SJSA1 (cell line): Measurements from ENCODE around the gene C5AR1. TPM values are rescaled to one million over a fixed set of nuclear protein-coding genes. Genes with fewer than 3 reads are reported as not detected.

Experiments
- DNase-seq, 2 experiments: peaks; one replicate each; pipeline ENCODE4 v3.0.0-alpha.2; 2015 to 2020; ENCODE audit warnings: low spot score in 2 of 2, low read depth in 1 of 2
- H3K27ac ChIP-seq: fragments of 250-450 bp; sonication (Bioruptor Pico); 2 replicates; pipeline ENCODE4 v1.5.1; 2020; ENCODE audit warnings: mild to moderate bottlenecking, moderate library complexity
- H3K27me3 ChIP-seq: fragments of 250-450 bp; sonication (Bioruptor Pico); replicated peaks from 2 replicates; pipeline ENCODE4 v1.5.1; 2020; ENCODE audit warnings: mild to moderate bottlenecking, moderate library complexity
- H3K36me3 ChIP-seq: fragments of 250-450 bp; sonication (Bioruptor Pico); 2 replicates; pipeline ENCODE4 v1.5.1; 2020; ENCODE audit warnings: mild to moderate bottlenecking
- H3K4me1 ChIP-seq: fragments of 250-450 bp; sonication (Bioruptor Pico); replicated peaks from 2 replicates; pipeline ENCODE4 v1.6.1; 2021; ENCODE audit warnings: mild to moderate bottlenecking
- H3K4me3 ChIP-seq: fragments of 250-450 bp; sonication (Bioruptor Pico); 2 replicates; pipeline ENCODE4 v1.5.1; 2020; ENCODE audit warnings: mild to moderate bottlenecking
- H3K9me3 ChIP-seq: fragments of 250-450 bp; sonication (Bioruptor Pico); replicated peaks from 2 replicates; pipeline ENCODE4 v1.5.1; 2020; ENCODE audit warnings: mild to moderate bottlenecking
- total RNA-seq: library from RNA; depleted of rRNA; stranded (reverse); fragments of >200 nt; shearing (Covaris generic); gene quantifications from 2 replicates; pipeline ENCODE4 v1.2.3, GENCODE V29; 2014

The C5AR1 gene
- total RNA-seq, 1 experiment from 2014 or later: not detected

DNA sequence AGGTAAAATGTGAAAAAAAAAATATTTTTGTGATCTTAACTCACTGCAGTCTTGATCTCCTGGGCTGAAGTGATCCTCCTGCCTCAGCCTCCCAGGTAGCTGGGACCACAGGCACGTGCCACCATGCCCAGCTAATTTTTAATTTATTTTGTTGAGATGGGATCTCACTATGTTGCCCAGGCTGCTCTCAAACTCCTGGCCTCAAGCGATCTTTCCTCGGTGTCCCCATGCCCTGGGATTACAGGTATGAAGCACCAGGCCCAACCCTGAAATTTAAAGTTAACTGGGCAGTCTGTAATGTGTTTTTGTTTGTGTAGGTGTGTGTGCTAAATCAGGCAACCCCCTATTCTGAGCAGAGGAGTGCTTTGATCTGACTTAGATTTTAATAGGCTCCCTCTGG is 3.4 kb upstream of the C5AR1 start:
- Histone ChIP-seq H3K27me3 (no peaks in the 10 kb centered on the region), H3K4me3 (no peak overlapping the region), H3K4me1 (no peaks in the 10 kb centered on the region), H3K9me3 (no peaks in the 10 kb centered on the region), H3K27ac (no peak overlapping the region), H3K36me3 (no peaks in the 10 kb centered on the region)
- DNase-seq: no peak

DNA sequence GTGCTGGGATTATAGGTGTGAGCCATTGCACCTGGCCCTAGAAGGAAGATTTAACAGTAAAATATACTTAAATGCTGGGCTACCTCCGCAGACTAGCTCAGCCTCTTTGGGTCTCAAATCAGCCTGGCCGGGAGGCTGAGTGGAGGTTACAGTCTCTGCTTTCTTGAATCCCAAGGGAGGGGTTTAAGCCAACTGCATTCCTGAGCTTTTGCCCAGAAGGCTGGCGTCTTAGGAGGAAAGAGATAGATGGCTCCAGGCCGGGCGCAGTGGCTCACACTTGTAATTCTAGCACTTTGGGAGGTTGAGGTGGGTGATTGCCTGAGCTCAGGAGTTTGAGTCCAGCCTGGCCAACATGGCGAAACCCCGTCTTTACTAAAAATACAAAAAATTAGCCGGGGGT is 623 bp upstream of the C5AR1 start:
- Histone ChIP-seq H3K4me1 (no peaks in the 10 kb centered on the region), H3K36me3 (no peaks in the 10 kb centered on the region), H3K27me3 (no peaks in the 10 kb centered on the region), H3K4me3 (no peak overlapping the region), H3K27ac (no peak overlapping the region), H3K9me3 (no peaks in the 10 kb centered on the region)
- DNase-seq: no peak

DNA sequence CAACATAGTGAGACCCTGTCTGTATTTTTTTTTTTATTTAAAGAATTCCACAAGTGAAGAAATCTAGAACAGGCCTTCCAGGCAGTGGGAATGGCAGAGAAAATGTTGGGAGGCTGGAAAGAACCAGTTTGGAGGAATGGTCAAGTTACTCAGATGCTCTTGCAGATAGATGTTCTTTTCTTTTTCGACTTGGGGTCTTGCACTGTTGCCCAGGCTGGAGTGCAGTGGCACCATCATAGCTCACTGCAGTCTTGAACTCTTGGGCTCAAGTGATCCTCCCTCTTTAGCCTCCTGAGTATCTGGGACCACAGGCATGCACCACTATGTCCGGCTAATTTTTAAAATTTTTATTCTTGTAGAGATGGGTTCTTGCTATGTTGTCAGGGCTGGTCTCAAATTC is 662 bp downstream of the C5AR1 start:
- no peak for DNase-seq
- Histone ChIP-seq H3K27ac (no peak overlapping the region), H3K27me3 (no peaks in the 10 kb centered on the region), H3K36me3 (no peaks in the 10 kb centered on the region), H3K4me1 (peaks cover 4% of the 10 kb centered on the region), H3K4me3 (no peak overlapping the region), H3K9me3 (no peaks in the 10 kb centered on the region)

DNA sequence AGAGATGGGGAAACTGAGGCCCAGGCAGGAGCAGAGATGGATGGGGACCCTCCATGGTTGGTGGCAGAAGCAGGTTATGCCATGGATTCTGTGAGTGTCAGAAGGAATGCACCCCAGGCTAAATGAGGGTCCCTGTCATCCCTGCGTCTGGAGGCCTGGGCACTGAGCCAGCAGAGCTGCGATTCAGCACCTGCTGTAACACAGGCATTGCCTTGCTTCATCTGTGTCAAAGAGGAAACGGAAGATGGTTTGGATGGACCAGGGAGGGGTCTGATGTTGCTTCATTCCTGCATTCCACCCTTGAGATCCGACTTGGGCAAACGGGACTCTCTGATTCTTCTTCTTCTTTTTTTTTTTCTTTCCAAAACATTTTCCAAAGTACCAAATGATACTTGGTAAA is 1.2 kb downstream of the C5AR1 start:
- H3K27me3 ChIP-seq: no peaks in the 10 kb centered on the region
- H3K4me1 ChIP-seq: peaks cover 8% of the 10 kb centered on the region
- no peaks in the 10 kb centered on the region for H3K36me3 ChIP-seq
- H3K4me3 ChIP-seq: no peak overlapping the region
- no peaks in the 10 kb centered on the region for H3K9me3 ChIP-seq
- DNase-seq: no peak
- no peak overlapping the region for H3K27ac ChIP-seq

DNA sequence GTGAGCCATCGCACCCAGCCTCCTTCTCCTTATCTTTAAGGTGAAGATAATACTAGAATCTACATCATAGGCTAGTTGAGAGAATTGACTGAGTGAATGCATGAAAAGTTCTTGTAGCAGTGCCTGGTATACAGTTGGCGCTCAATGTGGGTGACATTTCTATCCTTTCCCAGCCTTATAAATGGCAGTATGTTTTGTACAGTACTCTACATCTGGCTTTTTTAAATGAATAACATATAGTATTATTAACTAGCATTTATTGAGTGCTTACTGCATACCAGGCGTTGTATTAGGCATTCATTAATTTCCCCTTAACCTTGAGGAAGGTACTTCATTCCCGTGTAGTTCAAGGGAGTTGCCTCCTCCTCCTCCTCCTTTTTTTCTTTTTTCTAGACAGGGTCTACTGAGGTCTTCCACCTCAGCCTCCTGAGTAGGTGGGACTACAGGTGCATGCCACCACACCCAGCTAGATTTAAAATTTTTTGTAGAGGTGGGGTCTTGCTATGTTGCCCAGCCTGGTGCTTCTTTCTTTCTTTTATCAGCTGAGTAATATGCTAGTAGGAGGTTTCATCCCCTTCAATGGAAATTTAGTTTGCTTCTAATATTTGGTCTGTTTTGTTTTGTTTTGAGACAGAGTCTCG is 2.8 kb downstream of the C5AR1 start:
- H3K36me3 ChIP-seq: no peaks in the 10 kb centered on the region
- H3K4me1 ChIP-seq: peaks cover 8% of the 10 kb centered on the region
- DNase-seq: no peak
- no peaks in the 10 kb centered on the region for H3K9me3 ChIP-seq
- no peak overlapping the region for H3K27ac ChIP-seq
- no peaks in the 10 kb centered on the region for H3K27me3 ChIP-seq
- H3K4me3 ChIP-seq: no peak overlapping the region

DNA sequence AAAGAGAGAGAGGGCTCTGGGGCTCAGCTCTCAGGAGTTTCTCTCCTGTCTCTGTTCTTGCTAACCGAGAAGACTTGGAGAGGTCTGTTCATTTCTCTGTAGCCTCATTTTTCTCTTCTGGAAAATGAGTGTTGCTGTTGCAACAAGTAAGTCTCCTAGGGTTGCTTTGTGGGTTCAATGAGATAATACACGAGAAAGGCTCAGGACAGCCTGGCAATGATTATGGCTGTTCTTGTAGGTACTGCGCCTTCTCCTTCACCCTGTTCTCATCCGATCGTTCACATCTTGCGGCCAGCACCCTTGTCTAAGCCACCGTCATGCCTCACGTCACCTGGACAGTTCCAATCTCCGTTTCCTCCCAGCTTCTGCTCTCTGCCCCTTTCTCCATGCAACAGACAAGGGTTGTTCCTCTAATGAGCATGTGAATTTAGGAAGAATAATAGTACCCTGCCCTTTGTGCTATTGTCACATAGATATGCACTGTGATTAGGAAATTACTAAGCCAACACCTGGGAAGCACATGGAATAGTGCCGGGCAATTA is 4.2 kb downstream of the C5AR1 start:
- H3K27ac ChIP-seq: no peak overlapping the region
- no peak overlapping the region for H3K4me3 ChIP-seq
- no peak for DNase-seq
- no peaks in the 10 kb centered on the region for H3K36me3 ChIP-seq
- H3K27me3 ChIP-seq: no peaks in the 10 kb centered on the region
- peaks cover 8% of the 10 kb centered on the region for H3K4me1 ChIP-seq
- no peaks in the 10 kb centered on the region for H3K9me3 ChIP-seq

DNA sequence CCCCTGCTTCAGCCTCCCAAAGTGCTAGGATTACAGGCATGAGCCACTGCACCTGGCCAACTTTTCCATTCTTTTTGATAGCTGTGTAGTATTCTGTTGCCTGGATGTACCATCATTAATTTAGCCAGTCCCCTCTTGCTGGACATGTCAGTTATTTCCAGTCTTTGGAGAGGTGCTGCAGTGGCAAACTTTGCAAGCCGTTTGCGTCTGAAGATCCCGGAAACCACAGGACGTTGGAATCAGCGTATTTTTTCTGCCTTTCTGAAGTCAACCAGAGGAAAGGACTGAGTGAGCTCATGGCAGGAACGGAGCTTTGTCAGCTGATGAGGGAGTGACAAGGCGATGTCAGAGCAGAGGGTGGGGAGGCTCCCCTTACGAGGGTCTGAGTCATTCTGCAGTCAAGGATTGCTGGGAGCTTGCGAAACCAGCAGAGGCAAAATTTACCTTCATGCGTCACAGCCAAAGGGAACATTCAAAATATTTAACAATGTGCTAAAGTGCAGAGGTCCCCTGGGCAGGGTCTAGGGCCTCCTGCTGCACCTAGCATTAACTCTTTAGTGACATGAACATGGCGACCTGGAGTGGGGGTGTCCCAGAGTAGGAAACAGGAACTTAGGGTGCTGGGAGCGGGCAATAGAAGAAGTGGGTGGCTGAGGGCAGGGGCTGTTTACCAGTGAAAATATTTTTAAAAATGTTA is 5.6 kb downstream of the C5AR1 start:
- Histone ChIP-seq H3K36me3 (no peaks in the 10 kb centered on the region), H3K9me3 (no peaks in the 10 kb centered on the region), H3K27ac (peak overlapping the region; percentile 47), H3K27me3 (no peaks in the 10 kb centered on the region), H3K4me3 (no peak overlapping the region), H3K4me1 (peaks cover 8% of the 10 kb centered on the region)
- DNase-seq: peak; percentile 79 to 90

DNA sequence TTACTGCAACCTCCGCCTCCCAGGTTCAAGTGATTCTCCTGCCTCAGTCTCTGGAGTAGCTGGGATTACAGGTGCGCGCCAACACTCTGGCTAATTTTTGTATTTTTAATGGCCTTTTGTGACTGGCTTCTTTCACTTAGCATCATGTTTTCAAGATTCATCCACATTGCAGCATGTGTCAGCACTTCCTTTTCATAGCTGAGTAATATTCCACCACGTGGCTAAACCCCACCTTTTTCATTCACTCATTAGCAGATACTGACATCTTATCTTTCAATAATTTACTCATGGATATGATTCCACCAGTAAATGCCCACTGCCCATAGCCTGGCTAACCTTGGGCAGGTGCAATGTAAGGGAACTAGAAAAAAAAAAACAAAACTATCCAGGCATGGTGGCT is 6.9 kb downstream of the C5AR1 start:
- H3K9me3 ChIP-seq: no peaks in the 10 kb centered on the region
- DNase-seq: no peak
- no peaks in the 10 kb centered on the region for H3K27me3 ChIP-seq
- H3K4me3 ChIP-seq: no peak overlapping the region
- no peaks in the 10 kb centered on the region for H3K36me3 ChIP-seq
- H3K4me1 ChIP-seq: peaks cover 8% of the 10 kb centered on the region
- H3K27ac ChIP-seq: no peak overlapping the region

DNA sequence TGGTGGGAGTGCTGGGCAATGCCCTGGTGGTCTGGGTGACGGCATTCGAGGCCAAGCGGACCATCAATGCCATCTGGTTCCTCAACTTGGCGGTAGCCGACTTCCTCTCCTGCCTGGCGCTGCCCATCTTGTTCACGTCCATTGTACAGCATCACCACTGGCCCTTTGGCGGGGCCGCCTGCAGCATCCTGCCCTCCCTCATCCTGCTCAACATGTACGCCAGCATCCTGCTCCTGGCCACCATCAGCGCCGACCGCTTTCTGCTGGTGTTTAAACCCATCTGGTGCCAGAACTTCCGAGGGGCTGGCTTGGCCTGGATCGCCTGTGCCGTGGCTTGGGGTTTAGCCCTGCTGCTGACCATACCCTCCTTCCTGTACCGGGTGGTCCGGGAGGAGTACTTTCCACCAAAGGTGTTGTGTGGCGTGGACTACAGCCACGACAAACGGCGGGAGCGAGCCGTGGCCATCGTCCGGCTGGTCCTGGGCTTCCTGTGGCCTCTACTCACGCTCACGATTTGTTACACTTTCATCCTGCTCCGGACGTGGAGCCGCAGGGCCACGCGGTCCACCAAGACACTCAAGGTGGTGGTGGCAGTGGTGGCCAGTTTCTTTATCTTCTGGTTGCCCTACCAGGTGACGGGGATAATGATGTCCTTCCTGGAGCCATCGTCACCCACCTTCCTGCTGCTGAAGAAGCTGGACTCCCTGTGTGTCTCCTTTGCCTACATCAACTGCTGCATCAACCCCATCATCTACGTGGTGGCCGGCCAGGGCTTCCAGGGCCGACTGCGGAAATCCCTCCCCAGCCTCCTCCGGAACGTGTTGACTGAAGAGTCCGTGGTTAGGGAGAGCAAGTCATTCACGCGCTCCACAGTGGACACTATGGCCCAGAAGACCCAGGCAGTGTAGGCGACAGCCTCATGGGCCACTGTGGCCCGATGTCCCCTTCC is 10.5 kb downstream of the C5AR1 start:
- Histone ChIP-seq H3K27ac (no peak overlapping the region), H3K27me3 (no peaks in the 10 kb centered on the region), H3K4me3 (no peak overlapping the region), H3K4me1 (peaks cover 5% of the 10 kb centered on the region), H3K9me3 (no peaks in the 10 kb centered on the region), H3K36me3 (no peaks in the 10 kb centered on the region)
- DNase-seq: no peak

DNA sequence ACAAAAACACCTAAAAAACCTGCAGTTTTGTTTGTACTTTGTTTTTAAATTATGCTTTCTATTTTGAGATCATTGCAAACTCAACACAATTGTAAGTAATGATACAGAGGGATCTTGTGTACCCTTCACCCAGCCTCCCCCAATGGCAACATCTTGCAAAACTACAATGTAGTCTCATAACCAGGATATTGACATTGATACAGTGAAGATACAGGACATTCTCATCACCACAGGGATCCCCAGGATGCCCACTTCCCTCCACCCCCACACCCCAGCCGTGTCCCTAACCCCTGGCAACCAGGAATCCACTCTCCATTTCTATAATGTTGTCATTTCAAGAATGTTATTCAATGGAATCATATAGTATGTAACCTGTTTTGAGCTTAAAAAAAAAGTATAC is 12.0 kb downstream of the C5AR1 start:
- Histone ChIP-seq H3K9me3 (no peaks in the 10 kb centered on the region), H3K4me3 (no peak overlapping the region), H3K27ac (no peak overlapping the region), H3K27me3 (no peaks in the 10 kb centered on the region), H3K36me3 (no peaks in the 10 kb centered on the region), H3K4me1 (no peaks in the 10 kb centered on the region)
- no peak for DNase-seq

DNA sequence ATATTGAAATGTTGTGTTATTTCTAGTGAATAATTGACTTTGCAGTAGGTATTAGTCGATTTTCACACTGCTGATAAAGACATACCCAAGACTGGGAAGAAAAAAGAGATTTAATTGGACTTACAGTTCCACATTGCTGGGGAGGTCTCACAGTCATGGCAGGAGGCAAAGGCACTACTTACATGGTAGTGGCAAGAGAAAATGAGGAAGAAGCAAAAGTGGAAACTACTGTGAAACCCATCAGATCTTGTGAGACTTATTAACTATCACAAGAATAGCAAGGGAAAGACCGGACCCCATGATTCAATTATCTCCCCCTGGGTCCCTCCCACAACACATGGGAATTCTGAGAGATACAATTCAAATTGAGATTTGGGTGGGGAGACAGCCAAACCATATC is 12.4 kb downstream of the C5AR1 start:
- DNase-seq: no peak
- no peaks in the 10 kb centered on the region for H3K36me3 ChIP-seq
- no peaks in the 10 kb centered on the region for H3K27me3 ChIP-seq
- no peak overlapping the region for H3K4me3 ChIP-seq
- H3K9me3 ChIP-seq: no peaks in the 10 kb centered on the region
- H3K4me1 ChIP-seq: no peaks in the 10 kb centered on the region
- no peak overlapping the region for H3K27ac ChIP-seq

DNA sequence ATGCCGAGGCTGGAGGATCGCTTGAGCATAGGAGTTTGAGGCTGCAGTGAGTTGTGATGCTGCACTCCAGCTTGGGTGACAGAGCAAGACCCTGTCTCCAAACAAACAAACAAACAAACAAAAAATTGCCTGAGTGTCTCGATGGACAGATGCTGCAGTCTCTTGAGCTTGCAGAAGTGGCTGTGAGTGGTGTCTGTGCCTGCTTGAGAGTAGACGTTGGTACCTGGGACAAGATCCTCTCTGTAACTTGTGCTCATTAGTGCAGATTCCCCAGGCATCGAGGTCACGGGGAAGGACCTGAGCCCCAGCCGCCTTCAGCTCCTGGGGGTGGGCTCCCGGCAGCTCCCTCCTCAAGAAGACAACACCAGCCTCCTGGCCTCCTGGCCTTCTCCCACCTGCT is 13.7 kb downstream of the C5AR1 start:
- no peak for DNase-seq
- no peaks in the 10 kb centered on the region for H3K36me3 ChIP-seq
- H3K27ac ChIP-seq: no peak overlapping the region
- H3K4me3 ChIP-seq: no peak overlapping the region
- H3K4me1 ChIP-seq: no peaks in the 10 kb centered on the region
- no peaks in the 10 kb centered on the region for H3K9me3 ChIP-seq
- no peaks in the 10 kb centered on the region for H3K27me3 ChIP-seq

DNA sequence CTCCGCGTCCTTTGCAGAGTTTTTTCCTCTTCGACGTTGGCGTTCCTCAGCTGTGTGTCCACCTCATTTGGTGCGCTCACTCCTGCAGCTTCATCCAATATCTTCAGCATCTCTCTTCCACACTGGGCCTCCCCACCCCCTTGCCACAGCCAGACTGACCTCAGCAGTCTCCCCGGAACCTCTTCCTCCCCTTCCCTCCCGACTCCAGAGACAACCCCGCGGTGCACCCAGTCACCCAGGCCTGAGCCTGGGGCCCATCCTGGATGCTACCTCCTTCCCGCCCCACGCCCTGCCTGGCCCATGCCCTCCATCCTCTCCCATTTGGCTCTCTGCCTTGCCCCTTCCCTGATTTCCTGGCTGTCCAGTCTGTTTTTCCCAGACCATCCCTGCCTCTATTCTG is 14.2 kb downstream of the C5AR1 start:
- Histone ChIP-seq H3K27me3 (no peaks in the 10 kb centered on the region), H3K27ac (no peak overlapping the region), H3K36me3 (no peaks in the 10 kb centered on the region), H3K9me3 (no peaks in the 10 kb centered on the region), H3K4me1 (no peaks in the 10 kb centered on the region), H3K4me3 (no peak overlapping the region)
- no peak for DNase-seq

DNA sequence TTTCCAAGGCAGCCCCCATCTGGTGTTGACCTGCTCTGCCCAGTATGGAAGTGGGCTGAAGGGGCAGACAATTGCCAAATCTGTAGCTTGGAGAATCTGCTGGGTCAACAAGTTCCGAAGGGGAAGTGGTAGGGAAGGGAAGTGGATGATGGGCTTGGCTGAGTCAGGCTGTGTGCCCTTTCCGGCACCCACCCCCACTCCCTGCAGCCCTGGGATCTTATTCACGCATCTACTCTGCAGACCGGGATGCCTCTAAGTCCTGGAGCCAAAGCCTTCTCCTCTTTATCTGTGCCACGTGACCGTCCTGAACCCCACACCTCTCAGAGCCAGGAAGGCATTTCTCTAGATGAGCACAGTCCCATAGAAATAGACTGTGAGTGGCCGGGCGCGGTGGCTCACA is 14.8 kb downstream of the C5AR1 start:
- DNase-seq: no peak
- no peaks in the 10 kb centered on the region for H3K27me3 ChIP-seq

More for the DNA sequence above, 14.8 kb downstream of the C5AR1 start:
- Histone ChIP-seq H3K4me3 (no peak overlapping the region), H3K9me3 (no peaks in the 10 kb centered on the region), H3K4me1 (no peaks in the 10 kb centered on the region), H3K27ac (no peak overlapping the region), H3K36me3 (no peaks in the 10 kb centered on the region)
